Measurements from ENCODE around the gene CLIP2.
"Not testable (repeated sequence)": the region's sequence is repeated elsewhere in the genome, so short reads cannot be mapped to it uniquely, and the experiment has no call there.

CLIP2 gene

GRCh38 chr7:74429153-74429747 is 140.0 kb downstream of the CLIP2 start:
- no peak for DNase-seq (ENCODE audit: low read depth)
- TF ChIP-seq, protein P1, sequence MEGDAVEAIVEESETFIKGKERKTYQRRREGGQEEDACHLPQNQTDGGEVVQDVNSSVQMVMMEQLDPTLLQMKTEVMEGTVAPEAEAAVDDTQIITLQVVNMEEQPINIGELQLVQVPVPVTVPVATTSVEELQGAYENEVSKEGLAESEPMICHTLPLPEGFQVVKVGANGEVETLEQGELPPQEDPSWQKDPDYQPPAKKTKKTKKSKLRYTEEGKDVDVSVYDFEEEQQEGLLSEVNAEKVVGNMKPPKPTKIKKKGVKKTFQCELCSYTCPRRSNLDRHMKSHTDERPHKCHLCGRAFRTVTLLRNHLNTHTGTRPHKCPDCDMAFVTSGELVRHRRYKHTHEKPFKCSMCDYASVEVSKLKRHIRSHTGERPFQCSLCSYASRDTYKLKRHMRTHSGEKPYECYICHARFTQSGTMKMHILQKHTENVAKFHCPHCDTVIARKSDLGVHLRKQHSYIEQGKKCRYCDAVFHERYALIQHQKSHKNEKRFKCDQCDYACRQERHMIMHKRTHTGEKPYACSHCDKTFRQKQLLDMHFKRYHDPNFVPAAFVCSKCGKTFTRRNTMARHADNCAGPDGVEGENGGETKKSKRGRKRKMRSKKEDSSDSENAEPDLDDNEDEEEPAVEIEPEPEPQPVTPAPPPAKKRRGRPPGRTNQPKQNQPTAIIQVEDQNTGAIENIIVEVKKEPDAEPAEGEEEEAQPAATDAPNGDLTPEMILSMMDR (IDR thresholded peaks at IDR 0.05; ENCODE audit: insufficient read depth, low read depth, low read length, missing control alignments) = no peak
- H3K4me3 ChIP-seq (ENCODE audit: low read length) = no peak overlapping the region

DNA sequence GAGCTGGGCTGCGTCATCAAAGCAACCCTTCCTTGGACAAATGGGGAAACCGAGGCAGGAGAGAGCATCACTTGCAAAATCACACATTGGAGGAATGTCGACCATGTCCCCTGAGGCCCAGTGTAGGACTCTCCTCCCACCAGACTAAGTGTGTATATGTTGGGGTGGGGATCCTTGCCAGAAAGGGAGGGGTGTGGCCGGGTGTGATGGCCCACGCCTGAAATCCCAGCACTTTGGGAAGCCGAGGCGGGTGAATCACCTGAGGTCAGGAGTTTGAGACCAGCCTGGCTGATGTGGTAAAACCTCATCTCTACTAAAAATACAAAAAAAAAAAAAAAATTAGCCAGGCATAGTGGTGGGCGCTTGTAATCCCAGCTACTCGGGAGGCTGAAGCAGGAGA is 141.2 kb downstream of the CLIP2 start:
- DNase-seq (ENCODE audit: low read depth) = peak; percentile 27

DNA sequence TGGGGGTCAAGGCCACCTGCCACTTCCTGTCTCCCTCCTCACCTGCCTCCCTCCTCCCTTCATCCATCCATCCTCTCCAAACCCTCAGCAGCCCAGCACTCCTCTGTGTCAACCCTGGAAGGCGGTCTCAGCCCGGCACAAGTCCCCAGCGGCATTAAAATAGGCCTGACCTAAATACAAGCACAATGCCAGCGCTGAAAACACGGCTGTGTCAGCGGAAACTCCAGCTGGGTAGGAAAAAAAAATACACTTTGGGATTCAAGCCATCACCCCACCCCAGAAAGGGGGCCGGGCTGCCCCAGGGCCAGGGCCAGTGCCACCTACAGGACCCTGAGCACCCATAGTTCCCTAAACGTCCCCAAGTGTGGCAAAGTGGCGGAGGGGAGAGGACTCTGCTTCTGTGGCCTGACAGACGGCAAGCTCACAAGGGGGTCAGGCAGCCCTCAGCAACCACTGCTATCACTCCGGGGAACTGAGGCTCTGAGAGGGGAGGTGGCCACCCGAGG is 141.8 kb downstream of the CLIP2 start:
- no peak overlapping the region for H3K4me3 ChIP-seq (ENCODE audit: low read length)
- TF ChIP-seq, protein P1 (IDR thresholded peaks at IDR 0.05; ENCODE audit: insufficient read depth, low read depth, low read length, missing control alignments) = no peak

More for the DNA sequence above, 141.2 kb downstream of the CLIP2 start:
- not testable (repeated sequence) for H3K4me3 ChIP-seq (ENCODE audit: low read length)

DNA sequence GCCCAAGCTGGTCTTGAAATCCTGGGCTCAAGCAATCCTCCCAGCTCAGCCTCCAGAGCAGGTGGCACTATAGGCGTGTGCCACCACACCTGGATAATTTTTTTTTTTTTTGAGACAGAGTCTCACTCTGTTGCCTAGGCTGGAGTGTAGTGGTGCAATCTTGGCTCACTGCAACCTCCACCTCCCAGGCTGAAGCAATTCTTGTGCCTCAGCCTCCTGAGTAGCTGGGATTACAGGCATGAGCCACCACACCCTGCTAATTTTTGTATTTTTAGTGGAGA is 148.0 kb downstream of the CLIP2 start:
- not testable (repeated sequence) for DNase-seq (ENCODE audit: low read depth)

More for the DNA sequence above, 141.8 kb downstream of the CLIP2 start:
- DNase-seq (ENCODE audit: low read depth) = no peak

GRCh38 chr7:74438327-74438726 is 149.1 kb downstream of the CLIP2 start:
- no peak overlapping the region for H3K4me3 ChIP-seq (ENCODE audit: low read length)
- TF ChIP-seq, protein P1 (IDR thresholded peaks at IDR 0.05; ENCODE audit: insufficient read depth, low read depth, low read length, missing control alignments) = no peak
- no peak for DNase-seq (ENCODE audit: low read depth)

More for the DNA sequence above, 148.0 kb downstream of the CLIP2 start:
- H3K4me3 ChIP-seq (ENCODE audit: low read length) = not testable (repeated sequence)

DNA sequence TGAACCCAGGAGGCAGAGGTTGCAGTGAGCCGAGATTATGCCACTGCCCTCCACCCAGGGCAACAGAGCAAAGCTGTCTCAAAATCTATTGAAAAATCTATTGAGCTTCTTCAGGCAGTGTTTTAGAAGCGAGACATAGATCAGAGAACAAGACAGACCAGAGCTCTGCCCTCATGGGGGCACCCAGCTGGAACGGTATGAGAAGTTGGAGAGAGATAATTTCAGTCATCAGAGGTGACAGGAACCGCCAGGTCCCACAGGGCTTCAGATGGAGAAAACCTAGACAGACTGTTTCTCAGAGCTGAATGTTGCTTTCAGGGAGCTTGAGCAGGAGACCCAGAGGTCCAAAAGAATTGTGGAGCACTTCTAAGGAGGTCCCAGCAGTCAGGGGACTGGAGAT is 150.3 kb downstream of the CLIP2 start:
- no peak for DNase-seq (ENCODE audit: low read depth)
- no peak overlapping the region for H3K4me3 ChIP-seq (ENCODE audit: low read length)
- TF ChIP-seq, protein P1 (IDR thresholded peaks at IDR 0.05; ENCODE audit: insufficient read depth, low read depth, low read length, missing control alignments) = no peak

DNA sequence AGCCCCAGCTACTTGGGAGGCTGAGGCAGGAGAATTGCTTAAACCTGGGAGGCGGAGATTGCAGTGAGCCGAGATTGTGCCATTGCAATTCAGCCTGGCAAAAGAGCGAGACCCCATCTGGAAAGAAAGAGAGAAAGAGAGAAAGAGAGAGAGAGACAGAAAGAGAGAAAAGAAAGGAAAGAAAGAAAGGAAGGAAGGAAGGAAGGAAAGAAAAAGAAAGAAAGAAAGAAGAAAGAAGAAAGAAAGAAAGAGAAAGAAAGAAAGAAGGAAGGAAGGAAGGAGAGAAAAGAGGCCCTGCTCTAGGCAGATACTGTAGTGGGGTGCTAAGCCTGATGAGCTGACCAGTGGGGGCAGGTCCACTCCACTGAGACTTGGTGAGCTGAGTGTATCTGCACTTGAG is 150.9 kb downstream of the CLIP2 start:
- not testable (repeated sequence) for DNase-seq (ENCODE audit: low read depth); H3K4me3 ChIP-seq (ENCODE audit: low read length)

GRCh38 chr7:74441801-74442200 is 152.6 kb downstream of the CLIP2 start:
- peak; percentile 28 for DNase-seq (ENCODE audit: low read depth)
- TF ChIP-seq, protein P1 (IDR thresholded peaks at IDR 0.05; ENCODE audit: insufficient read depth, low read depth, low read length, missing control alignments) = no peak
- H3K4me3 ChIP-seq (ENCODE audit: low read length) = no peak overlapping the region

Data from epithelial cell of esophagus (primary cell).